Right ventricle myocardium superior (tissue), 1 donor: ENCODE data around the gene TPPP3. TPM values are rescaled to one million over a fixed set of nuclear protein-coding genes. Genes with fewer than 3 reads are reported as not detected.
"Not testable (repeated sequence)": the region's sequence is repeated elsewhere in the genome, so short reads cannot be mapped to it uniquely, and the experiment has no call there.

Source experiments
- ATAC-seq: fragments of 200-7000 bp; cut with Tn5 transposase; one replicate; pipeline ENCODE4 v1.9.1; 2020; ENCODE audit warnings: mild to moderate bottlenecking; ENCODE audit not compliant: poor library complexity
- DNase-seq: peaks from one replicate; pipeline ENCODE4 v3.0.0-alpha.2; 2020
- intact Hi-C: fragments of 100-400 bp; cut with DNase I; formaldehyde crosslinking; loops from one replicate; pipeline ENCODE4 v1.11.2; 2022
- total RNA-seq: library from RNA; stranded (reverse); fragmentation: NEBNext Ultra II Directional; extraction: Animal tissue kit (Norgen Biotek cat#: 25700); gene quantifications from one replicate; pipeline ENCODE4 v1.2.1, GENCODE V29; 2021
- donor health status: DM: no; HTN: yes; CAD: no; lungs with severe emphysema.

The TPPP3 gene
- total RNA-seq, 1 donor from 2014 or later = 8.9 TPM

DNA sequence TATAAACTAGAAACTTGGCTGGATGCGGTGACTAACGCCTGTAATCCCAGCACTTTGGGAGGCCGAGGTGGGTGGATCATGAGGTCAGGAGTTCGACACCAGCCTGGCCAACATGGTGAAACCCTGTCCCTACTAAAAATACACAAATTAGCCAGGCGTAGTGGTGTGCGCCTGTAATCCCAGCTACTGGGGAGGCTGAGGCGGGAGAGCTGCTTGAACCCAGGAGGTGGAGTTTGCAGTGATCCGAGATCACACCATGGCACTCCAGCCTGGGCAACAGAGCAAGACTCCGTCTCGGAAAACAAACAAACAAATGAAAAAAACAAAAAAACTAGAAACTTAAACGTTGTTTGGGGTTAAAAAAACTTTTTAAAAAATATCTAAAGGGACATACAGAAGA is 17.3 kb downstream of the TPPP3 start:
- DNase-seq, intact Hi-C loops, ATAC-seq: not testable (repeated sequence)

GRCh38 chr16:67372664-67373063 is 20.6 kb downstream of the TPPP3 start:
- intact Hi-C loops = no loop called here
- ATAC-seq (peak; percentile 31), DNase-seq (no peak)

DNA sequence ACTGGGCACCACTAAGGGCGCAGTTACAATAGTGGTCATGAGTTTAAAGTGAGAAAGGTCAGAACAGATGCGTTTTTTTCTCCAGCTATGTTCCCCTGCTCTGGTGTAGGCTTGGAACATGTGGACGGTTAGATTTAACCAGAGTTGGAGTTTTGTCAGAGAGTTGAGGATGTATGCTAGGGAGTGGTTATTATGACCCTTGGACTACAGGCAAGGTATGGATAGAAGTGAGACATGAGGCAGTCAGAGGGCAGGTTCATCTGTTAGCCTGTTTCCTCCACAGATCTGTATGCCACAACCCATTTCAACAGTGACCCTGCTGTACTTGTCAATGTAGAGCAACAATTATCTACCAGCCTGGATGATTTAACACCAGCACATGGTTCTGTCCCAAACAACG is 22.6 kb downstream of the TPPP3 start:
- intact Hi-C loops = no loop called here
- DNase-seq (no peak), ATAC-seq (no peak)

DNA sequence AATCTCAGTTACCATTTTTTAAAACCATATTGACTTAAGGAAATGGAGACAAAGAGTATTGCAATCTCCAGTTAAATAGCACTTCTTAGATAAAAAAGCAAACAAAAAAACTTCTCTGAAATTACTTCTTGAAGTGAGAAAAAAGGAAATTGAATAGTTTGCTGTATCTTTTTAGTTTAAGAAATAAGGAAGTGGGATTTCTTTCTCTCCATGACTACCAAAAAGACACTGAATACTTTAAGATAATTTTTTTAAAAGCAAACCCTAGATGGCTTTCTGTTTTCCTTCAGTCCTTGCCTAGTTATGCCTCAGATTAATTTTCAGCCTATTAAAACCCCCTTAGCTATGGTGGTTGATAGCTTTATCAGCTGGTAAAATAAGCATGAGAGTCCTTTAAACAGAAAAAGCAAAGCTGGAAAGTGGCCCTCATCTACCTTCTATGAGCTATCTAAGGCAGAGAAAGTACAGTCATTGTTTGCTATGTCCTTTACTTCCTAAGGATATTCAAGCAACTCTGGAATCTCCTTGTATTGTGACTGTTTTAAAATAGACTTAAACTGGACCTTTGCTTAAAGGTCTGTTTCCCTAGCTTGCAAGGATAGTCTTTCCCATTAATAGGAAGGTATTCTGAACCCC is 28.6 kb downstream of the TPPP3 start:
- no peak for DNase-seq
- intact Hi-C loops = no loop called here

DNA sequence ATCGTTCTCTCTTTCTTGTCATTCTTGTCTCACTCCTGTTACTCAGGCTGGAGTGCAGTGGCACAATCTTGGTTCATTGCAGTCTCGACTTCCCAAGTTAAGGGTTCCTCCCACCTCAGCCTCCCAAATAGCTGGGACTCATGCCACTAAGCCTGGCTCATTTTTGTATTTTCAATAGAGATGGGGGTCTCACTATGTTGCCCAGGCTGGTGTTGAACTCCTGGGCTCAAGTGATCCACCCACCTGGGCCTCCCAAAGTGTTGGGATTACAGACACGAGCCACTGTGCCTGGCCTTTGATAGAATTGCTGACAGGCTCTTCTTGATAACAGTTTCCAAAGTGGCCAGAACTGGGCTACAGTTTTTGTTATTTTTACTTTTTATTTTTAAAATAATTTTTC is 32.3 kb downstream of the TPPP3 start:
- no peak for ATAC-seq
- no peak for DNase-seq
- intact Hi-C loops = no loop called here

More for the DNA sequence above, 28.6 kb downstream of the TPPP3 start:
- ATAC-seq = no peak

DNA sequence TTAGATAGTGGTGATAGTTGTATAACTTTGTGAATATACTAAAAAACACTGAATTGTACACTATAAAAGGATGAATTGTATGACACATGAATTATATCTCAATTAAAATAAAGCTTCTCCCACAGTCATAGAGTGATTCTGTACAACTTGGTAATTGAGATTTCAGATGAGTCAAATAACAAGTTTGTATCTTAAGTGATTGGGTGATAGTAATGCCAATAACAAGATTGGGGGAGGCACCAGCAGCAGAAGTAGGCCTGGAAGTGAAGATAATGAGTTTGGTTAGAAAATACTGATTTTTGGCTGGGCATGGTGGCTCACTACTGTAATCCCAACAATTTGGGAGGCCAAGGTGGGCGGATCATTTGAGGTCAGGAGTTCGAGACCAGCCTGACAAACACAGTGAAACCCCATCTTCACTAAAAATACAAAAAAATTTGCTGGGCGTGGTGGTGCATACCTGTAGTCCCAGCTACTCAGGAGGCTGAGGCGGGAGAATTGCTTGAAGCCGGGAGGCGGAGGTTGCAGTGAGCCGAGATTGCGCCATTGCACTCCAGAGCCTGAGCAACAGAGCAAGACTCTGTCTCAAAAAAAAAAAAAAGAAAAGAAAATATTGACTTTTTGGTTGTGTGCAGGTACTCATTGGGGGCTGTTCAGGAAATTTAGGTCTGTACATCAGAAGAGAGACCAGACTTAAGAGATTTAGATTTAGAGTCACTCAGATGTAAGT is 33.6 kb downstream of the TPPP3 start:
- intact Hi-C loops, DNase-seq, ATAC-seq: not testable (repeated sequence)

DNA sequence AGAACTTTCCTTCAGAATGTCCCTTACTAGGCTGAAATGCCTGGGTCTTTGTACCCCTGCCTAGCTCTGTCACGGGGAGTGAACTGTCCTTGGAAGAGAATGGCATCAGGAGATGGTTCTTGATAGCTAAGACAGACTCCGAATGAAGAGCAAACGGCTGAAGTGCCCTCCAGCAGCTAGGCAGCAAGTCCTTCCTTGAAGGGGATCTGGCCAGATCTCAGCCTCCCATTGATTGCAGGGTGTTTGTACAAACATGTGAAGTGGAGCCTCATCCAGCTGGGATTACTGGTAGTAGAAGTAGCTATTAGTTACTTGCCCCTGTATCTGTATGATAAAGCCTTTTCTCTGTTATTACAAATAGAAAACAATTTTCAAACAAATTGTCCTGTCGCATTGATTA is 35.7 kb downstream of the TPPP3 start:
- DNase-seq (no peak), ATAC-seq (no peak)
- intact Hi-C loops = no loop called here

DNA sequence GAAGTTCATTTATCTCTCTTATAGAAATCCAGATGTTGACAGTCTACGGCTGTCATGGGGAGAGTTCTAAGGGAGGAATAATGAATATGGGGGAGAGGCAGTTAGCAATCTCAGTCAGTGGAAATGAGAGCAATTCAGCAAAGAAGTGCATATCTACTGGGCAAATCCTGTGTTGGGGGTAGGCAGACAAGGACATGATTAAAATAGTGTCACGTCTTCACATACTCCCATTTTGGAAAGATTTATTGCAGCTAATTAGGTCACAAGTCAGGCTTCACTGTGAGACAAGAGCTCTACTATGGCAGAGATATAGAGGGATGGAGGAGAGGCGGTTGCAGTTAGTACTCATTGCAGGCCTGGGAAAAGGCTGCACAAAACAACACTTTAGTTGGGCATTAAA is 36.9 kb downstream of the TPPP3 start:
- no peak for DNase-seq
- intact Hi-C loops = no loop called here
- no peak for ATAC-seq

DNA sequence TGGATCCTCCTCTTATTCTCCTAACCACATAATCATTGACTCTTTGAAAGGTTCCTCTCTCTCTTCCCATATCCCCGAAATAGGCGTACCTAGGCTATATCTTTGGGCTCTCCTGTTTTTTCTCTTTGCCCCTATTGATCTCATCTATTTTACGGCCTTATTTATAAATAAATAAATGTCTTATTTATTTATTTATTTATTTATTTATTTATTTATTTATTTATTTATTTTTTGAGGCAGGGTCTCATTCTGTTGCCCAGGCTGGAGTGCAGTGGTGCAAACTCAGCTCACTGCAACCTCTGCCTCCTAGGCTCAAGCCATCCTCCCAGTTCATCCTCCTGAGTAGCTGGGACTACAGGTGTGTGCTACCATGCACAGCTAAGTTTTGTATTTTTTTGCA is 40.8 kb downstream of the TPPP3 start:
- DNase-seq, ATAC-seq, intact Hi-C loops: not testable (repeated sequence)

DNA sequence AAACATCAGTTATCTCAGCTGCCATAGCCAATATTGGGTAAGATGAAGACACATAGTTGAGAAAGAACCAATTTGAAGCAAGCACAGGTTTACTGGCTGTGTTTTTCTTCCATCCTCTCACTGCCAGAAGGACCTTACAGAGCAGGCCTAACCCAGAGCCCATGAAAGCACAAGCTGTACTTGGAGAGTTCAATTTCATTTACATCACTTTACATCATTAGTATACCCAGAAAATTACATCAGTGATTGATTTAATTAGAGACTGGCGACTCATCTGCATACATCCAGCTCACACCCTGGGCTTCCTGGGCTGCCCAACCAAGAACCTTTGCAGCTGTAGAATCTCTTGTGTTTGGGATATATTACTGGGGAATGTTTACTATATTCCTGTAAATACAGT is 43.0 kb downstream of the TPPP3 start:
- intact Hi-C loops = no loop called here
- no peak for ATAC-seq

GRCh38 chr16:67349172-67349571 is 44.1 kb downstream of the TPPP3 start:
- intact Hi-C loops = no loop called here
- no peak for ATAC-seq
- no peak for DNase-seq

More for the DNA sequence above, 43.0 kb downstream of the TPPP3 start:
- no peak for DNase-seq

DNA sequence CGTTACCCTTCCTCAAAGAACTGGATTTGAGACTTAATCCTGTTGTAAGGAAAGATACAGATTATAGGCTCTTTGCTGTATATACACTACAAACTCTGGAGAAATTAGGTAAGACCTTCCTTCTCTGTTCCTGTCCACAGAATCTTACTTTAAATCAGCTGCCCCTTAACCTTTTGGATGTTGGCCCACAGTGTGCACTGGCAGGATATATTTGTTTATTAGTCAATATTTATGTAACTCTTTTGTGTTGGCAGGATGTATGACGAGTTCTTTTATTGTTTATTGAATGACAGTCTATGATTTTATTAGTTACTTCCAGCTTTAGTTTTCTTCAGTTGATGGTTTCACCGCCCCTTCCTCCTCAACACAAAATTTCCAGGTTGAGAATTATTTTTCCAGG is 47.0 kb downstream of the TPPP3 start:
- no peak for DNase-seq
- intact Hi-C loops = no loop called here
- ATAC-seq = no peak

DNA sequence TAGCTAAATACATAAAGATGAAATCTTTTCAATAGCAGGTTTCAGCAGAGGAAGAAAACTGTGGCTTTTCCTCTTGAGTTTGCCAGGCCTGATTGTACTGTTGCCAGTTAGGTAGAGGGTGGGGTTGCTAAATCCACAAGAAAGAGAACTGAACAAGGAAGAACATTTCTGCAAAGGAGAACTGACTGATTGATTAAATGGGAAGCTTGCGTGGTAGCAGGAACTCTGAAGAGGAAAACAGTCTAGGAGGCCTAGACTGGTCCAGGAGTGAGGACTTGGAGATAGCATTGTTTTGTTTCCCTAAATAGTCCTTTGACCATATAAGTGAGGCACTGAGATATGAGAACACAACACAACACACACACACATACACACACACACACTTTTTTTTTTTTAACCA is 47.9 kb downstream of the TPPP3 start:
- intact Hi-C loops = no loop called here
- peak; percentile 15 for ATAC-seq
- DNase-seq = no peak

DNA sequence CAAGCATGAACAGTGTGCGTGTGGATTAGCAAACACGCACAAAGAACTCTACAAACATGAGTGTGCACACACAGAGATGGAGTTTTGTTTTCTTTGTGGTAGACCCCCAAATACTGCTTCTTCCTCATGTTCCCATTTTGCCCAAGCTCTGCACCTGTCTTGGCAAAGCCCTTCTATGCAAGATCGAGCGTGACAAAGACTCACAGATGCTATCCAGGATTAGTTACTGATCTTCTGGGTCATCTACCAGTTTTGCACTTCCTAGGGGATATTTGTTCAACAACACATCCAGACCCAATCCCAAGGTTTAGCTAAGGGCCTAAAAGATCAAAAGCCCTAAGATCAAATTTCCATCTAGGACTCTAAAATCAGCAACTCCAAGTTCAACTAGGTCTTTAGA is 50.7 kb downstream of the TPPP3 start:
- intact Hi-C loops = no loop called here
- ATAC-seq = no peak

DNA sequence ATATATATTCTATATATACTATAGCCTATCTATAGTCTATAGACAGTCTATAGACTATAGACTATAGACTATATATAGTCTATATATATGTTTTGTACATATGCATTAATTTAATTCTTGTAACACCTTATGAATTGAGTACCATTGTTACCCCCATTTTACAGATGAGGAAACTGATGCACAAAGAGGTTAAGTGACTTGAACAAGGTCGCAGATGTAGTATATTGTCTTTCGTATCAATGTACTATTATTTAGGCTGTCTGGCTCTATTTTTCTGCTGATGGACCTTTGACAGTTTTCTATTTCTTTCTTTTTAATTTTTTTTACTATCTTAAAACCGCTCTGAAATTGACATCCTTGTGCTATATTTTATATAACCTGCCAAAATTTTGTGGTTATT is 52.0 kb downstream of the TPPP3 start:
- ATAC-seq (no peak), DNase-seq (no peak)
- intact Hi-C loops = no loop called here

More for the DNA sequence above, 50.7 kb downstream of the TPPP3 start:
- DNase-seq = no peak

Other genes starting within 250 kb of the TPPP3 start
- gene B3GNT9, start 242.5 kb downstream of the TPPP3 start, total RNA-seq = 8.1 TPM
- 9.0 TPM for gene TRADD, start 233.6 kb downstream of the TPPP3 start, total RNA-seq
- 9.5 TPM for gene FBXL8, start 233.5 kb downstream of the TPPP3 start, total RNA-seq
- gene HSF4, start 228.8 kb downstream of the TPPP3 start, total RNA-seq = 62.9 TPM
- 105 TPM for gene NOL3, start 223.0 kb downstream of the TPPP3 start, total RNA-seq
- 7.7 TPM for gene MATCAP1, start 209.5 kb downstream of the TPPP3 start, total RNA-seq
- gene EXOC3L1, start 203.4 kb downstream of the TPPP3 start, total RNA-seq = 2.3 TPM
- 34.8 TPM for gene E2F4, start 201.3 kb downstream of the TPPP3 start, total RNA-seq
- gene ELMO3, start 194.4 kb downstream of the TPPP3 start, total RNA-seq = 0.54 TPM
- 11.0 TPM for gene TMEM208, start 166.4 kb downstream of the TPPP3 start, total RNA-seq
- 13.5 TPM for gene FHOD1, start 146.0 kb downstream of the TPPP3 start, total RNA-seq
- gene SLC9A5, start 144.5 kb downstream of the TPPP3 start, total RNA-seq = 0.83 TPM
- 0.89 TPM for gene PLEKHG4, start 114.0 kb downstream of the TPPP3 start, total RNA-seq
- gene KCTD19, start 66.8 kb downstream of the TPPP3 start, total RNA-seq = not detected
- not detected for gene LRRC36, start 66.7 kb downstream of the TPPP3 start, total RNA-seq
- 3.4 TPM for gene ZDHHC1, start 23.0 kb upstream of the TPPP3 start, total RNA-seq
- 0.89 TPM for gene HSD11B2, start 37.6 kb upstream of the TPPP3 start, total RNA-seq
- gene ATP6V0D1, start 87.7 kb upstream of the TPPP3 start, total RNA-seq = 59.9 TPM
- not detected for gene AGRP, start 90.0 kb upstream of the TPPP3 start, total RNA-seq
- 73.7 TPM for gene RIPOR1, start 135.3 kb upstream of the TPPP3 start, total RNA-seq
- gene CTCF, start 169.0 kb upstream of the TPPP3 start, total RNA-seq = 24.9 TPM